Activated T-cell treated with anti-CD3 and anti-CD28 coated beads, Interleukin-2, amount 50 U/mL, for 72 hours (primary cell): Measurements from ENCODE around the gene COLEC12. TPM values are rescaled to one million over a fixed set of nuclear protein-coding genes. Genes with fewer than 3 reads are reported as not detected.
A peak's percentile ranks its signal among the peaks of the same experiment; 100 is the strongest.

ENCODE experiments used
- ATAC-seq, 2 donors: fragments of 150-1000 bp; cut with Tn5 transposase; replicated peaks in 1 of 2; 2 replicates each; pipeline ENCODE4 v1.10.0; 2021; ENCODE audit warnings: moderate library complexity in 2 of 2, mild to moderate bottlenecking in 1 of 2
- DNase-seq, 2 donors: peaks; one replicate each; pipeline ENCODE4 v3.0.0; 2021 to 2022; ENCODE audit warnings: mixed read lengths in 1 of 2
- H3K27ac Mint-ChIP-seq: one replicate; pipeline ENCODE4 v1.8.0; 2022; ENCODE audit warnings: mild to moderate bottlenecking, moderate library complexity, mixed read lengths
- H3K27me3 Mint-ChIP-seq: one replicate; pipeline ENCODE4 v1.8.0; 2022; ENCODE audit warnings: low read depth, mixed read lengths
- H3K36me3 Mint-ChIP-seq, 2 donors: one replicate each; pipeline ENCODE4 v1.8.0; 2022; ENCODE audit warnings: mixed read lengths in 2 of 2, mild to moderate bottlenecking in 1 of 2; ENCODE audit not compliant: insufficient read depth in 2 of 2
- H3K4me1 Mint-ChIP-seq: one replicate; pipeline ENCODE4 v1.8.0; 2022; ENCODE audit warnings: low read depth, mixed read lengths
- H3K4me3 Mint-ChIP-seq, 2 donors: one replicate each; pipeline ENCODE4 v1.8.0; 2022; ENCODE audit warnings: mild to moderate bottlenecking in 2 of 2, mixed read lengths in 2 of 2, moderate library complexity in 2 of 2
- H3K9me3 Mint-ChIP-seq, 2 donors: one replicate each; pipeline ENCODE4 v1.8.0; 2022; ENCODE audit warnings: mixed read lengths in 2 of 2
- total RNA-seq, 2 donors: library from RNA; stranded (reverse); gene quantifications; one replicate each; pipeline ENCODE4 v1.2.3, GENCODE V29; 2022

Gene COLEC12
- total RNA-seq, result under 1 TPM in 1 of 2 donors, not detected in 1; 0.05 TPM

DNA sequence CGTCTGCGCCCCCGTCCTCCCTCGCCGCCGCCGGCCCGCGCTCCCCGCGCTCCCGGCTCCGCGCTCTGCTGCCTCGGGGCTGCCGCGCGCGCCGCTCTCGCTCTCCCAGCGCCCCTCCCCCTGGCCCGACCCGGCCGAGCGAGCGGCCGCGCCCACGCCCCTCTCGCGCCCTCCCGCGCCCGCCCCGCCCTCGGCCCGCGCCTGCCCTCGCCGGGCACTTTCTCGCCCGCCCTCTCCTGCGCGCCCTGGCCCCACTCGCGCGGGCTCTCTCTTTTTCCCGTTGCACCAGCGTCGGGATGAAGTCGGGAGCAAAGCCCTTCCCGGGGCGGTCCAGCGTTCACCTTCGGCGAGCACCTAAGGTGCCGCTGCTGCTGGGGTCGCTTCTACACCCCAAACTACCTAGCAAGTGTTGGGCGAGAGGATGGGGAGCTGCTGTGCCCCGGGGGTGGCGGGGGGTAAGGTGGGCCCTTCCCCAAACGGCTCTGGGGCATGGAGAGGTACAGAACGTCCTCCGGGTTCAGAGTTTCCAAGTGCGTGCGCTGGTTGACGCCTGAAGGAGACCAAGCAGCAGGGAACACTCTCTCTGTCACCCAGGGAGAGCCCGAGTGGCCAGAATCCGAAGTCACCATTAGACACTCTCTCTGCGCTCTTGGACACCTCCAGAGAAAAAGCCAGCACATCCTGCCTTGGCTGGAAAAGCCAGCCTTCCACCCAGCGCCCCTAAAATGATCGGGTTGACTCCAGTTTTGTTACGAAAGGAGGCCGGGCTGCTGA, at the start of gene COLEC12:
Gene COLEC12 (minus strand): TSS at position 70 of the 774 bp plus-strand sequence. CDS start 187 bp downstream, outside the sequence.
- Mint-ChIP-seq H3K27me3 (peaks cover 45% of the 10 kb centered on the region), H3K4me3 (peak within 1 kb of the TSS; percentile 53 to 72), H3K36me3 (no peaks in the 10 kb centered on the region), H3K27ac (no peak within 1 kb of the TSS), H3K9me3 (no peaks in the 10 kb centered on the region), H3K4me1 (peaks cover 5% of the 10 kb centered on the region)
- ATAC-seq (no peak), DNase-seq (no peak)

DNA sequence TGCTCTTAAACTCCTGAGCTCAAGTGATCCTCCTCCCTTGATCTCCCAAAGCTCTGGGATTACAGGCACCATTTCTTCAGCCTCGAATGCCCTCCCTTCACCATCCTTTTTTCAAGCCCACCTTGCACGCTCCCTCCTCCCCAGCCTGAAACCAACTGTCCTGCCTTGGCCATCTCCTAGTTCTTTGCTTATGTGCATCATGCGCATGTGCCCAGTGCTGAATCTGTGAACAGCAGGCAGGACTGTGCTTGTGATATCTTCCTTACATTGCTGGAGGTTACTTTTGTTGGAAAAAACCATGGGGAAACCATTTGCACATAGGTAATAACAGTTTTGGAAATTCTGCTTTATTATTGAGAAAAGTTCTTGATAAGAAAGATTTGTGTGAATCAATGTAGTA, 49.5 kb upstream of the COLEC12 start:
- no peaks in the 10 kb centered on the region for H3K4me1 Mint-ChIP-seq
- no peak for ATAC-seq
- no peaks in the 10 kb centered on the region for H3K36me3 Mint-ChIP-seq
- no peak for DNase-seq
- H3K27ac Mint-ChIP-seq, result no peak overlapping the region
- H3K9me3 Mint-ChIP-seq, result peaks cover 0 to 1% of the 10 kb centered on the region in 2 donors
- no peak overlapping the region for H3K4me3 Mint-ChIP-seq
- H3K27me3 Mint-ChIP-seq, result peaks cover 6% of the 10 kb centered on the region

DNA sequence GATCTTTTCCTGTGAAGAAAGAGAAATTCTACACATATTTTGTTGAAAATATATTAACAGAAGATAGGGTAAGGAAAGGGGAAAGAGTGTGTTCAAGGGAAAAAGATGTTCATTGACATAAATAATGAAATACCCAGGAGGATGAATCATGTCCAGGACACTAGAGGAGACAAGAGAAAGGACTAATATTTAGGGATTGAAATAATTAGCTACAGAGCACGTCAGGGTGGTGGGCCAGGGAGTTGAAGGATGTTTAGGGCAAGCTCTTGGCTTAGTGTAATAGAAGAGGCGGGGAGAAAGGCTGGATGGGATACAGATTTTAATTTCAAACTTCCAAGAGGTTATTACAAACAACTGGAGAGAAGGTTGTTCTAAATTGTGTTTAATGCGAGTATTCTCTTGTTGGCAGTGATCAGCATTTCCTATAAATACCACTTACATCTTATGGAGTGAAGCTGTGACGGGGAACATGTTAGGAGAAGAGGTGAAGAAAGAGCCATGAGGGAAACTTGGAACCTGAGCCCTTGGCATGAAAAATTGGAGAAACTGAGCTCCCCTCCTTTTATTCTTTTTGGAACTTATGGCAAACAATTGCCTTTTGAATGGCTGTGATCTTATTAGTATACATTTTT, 43.1 kb upstream of the COLEC12 start:
- Mint-ChIP-seq H3K4me1 (no peaks in the 10 kb centered on the region), H3K4me3 (no peak overlapping the region), H3K36me3 (no peaks in the 10 kb centered on the region), H3K9me3 (peaks cover 0 to 1% of the 10 kb centered on the region in 2 donors), H3K27ac (no peak overlapping the region), H3K27me3 (peaks cover 7% of the 10 kb centered on the region)
- DNase-seq, result no peak
- no peak for ATAC-seq

DNA sequence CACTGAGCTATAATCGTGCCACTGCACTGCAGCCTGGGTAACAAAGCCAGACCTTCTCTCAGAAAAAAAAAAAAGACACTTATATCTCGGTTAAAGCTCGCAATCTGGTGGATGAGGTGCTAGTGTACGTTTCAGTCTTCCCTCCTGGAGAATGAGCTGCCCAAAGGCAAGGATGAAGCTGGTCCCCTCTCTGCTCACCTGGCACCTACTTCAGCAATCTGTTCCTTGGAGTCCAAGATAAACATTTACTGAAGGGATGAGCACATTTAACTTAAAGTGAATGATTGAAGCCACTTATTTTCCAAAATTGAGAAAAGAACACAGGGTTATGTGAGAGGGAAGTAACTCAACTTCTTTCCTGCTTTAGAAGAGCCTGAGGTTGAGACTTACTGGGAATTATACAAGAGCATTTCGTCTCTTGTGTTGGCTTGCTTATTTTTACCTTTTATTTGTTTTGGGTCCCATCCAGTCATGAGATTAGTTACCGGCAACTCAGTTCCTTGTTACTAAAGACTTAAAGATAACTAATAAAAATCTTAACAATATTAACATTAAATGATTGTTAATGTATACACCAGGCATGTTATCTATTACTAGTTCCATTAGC, 33.6 kb upstream of the COLEC12 start:
- peaks cover 2% of the 10 kb centered on the region in 2 donors for H3K36me3 Mint-ChIP-seq
- peaks cover 6% of the 10 kb centered on the region for H3K27me3 Mint-ChIP-seq
- no peak overlapping the region for H3K27ac Mint-ChIP-seq
- DNase-seq (no peak), ATAC-seq (no peak)
- H3K9me3 Mint-ChIP-seq, result no peaks in the 10 kb centered on the region
- no peaks in the 10 kb centered on the region for H3K4me1 Mint-ChIP-seq
- H3K4me3 Mint-ChIP-seq, result no peak overlapping the region

DNA sequence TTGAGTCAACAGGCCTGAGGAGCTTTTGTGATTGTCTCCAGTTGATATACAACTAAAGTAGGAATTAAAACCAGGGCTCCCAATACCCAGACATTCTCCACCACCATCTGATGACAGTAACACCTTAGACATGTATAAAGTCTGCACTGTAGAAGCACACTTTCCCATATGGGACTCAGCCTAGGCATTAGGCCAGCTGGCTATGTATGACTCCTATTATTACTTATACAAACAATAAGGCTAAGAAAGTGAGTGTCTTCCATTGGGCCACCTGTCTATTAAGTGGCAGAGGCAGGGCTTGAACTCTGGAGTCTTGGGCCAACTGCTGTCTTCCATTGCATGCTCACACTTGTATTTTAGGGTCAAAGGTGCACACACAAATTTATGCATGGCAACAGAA, 32.1 kb upstream of the COLEC12 start:
- ATAC-seq, result no peak
- Mint-ChIP-seq H3K27ac (no peak overlapping the region), H3K27me3 (peaks cover 6% of the 10 kb centered on the region), H3K4me1 (no peaks in the 10 kb centered on the region), H3K4me3 (no peak overlapping the region), H3K9me3 (no peaks in the 10 kb centered on the region), H3K36me3 (peaks cover 2% of the 10 kb centered on the region in 2 donors)
- DNase-seq, result no peak

DNA sequence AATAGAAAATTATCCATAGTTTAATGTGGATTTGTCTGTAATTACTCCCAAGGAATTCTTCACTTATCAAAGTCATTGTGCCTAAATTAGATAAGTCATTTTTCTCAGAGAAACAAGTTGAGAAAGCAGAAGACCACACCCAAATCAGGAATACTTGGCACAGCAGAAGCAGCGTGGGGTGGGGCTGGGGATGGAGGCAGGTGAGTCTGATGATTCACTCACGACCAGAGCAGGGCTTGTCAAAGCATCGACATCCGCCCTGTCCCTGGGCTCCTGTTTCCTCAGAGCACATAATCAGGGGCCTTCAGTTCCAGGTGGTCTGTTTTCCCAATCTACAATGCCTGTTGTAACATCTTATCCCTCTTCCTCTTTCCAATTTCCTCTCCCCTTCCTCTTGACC, 31.5 kb upstream of the COLEC12 start:
- H3K27ac Mint-ChIP-seq, result no peak overlapping the region
- no peak for DNase-seq
- ATAC-seq, result no peak
- H3K9me3 Mint-ChIP-seq, result no peaks in the 10 kb centered on the region
- peaks cover 6% of the 10 kb centered on the region for H3K27me3 Mint-ChIP-seq
- H3K36me3 Mint-ChIP-seq, result peaks cover 2% of the 10 kb centered on the region in 2 donors
- no peak overlapping the region for H3K4me3 Mint-ChIP-seq
- H3K4me1 Mint-ChIP-seq, result no peaks in the 10 kb centered on the region

DNA sequence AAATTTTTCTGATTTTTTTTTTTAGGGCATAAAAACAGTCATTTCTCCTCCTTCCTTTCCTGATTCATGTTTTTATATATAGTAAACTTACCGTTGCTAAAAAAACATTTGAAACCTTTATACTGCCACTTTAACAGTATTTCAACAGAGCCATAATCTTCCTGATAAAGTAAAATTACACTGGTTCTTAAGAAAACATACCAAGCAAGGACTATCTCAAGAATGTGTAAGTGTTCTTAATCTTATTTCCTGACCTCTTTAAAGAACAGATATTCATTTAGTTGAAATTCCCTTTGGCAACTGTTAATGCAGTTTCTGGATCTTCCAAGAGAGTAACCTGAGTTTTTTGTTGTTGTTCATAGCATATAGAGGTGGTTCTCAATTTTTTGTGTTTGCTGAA, 26.6 kb upstream of the COLEC12 start:
- Mint-ChIP-seq H3K4me1 (no peaks in the 10 kb centered on the region), H3K27ac (no peak overlapping the region), H3K4me3 (no peak overlapping the region), H3K36me3 (no peaks in the 10 kb centered on the region), H3K9me3 (no peaks in the 10 kb centered on the region), H3K27me3 (peaks cover 12% of the 10 kb centered on the region)
- no peak for ATAC-seq
- no peak for DNase-seq

DNA sequence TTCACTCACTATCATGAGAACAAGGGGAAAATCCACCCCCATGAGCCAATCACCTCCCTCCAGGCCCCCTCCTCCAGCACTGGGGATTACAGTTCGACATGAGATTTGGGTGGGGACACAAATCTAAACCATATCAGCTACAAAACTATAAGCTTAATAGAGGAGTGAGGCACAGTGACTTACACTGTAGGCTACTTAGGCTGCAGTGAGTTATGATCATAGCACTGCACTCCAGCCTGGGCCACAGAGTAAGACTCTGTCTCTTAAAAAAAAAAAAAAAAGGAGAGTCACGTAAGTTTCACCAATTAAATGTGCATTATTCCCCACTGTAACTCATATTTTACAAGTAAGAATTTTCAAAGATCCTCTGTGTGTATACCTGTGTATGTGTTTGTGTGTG, 26.2 kb upstream of the COLEC12 start:
- DNase-seq (no peak), ATAC-seq (no peak)
- H3K9me3 Mint-ChIP-seq, result no peaks in the 10 kb centered on the region
- peaks cover 12% of the 10 kb centered on the region for H3K27me3 Mint-ChIP-seq
- no peaks in the 10 kb centered on the region for H3K36me3 Mint-ChIP-seq
- H3K4me3 Mint-ChIP-seq, result no peak overlapping the region
- H3K27ac Mint-ChIP-seq, result no peak overlapping the region
- no peaks in the 10 kb centered on the region for H3K4me1 Mint-ChIP-seq

DNA sequence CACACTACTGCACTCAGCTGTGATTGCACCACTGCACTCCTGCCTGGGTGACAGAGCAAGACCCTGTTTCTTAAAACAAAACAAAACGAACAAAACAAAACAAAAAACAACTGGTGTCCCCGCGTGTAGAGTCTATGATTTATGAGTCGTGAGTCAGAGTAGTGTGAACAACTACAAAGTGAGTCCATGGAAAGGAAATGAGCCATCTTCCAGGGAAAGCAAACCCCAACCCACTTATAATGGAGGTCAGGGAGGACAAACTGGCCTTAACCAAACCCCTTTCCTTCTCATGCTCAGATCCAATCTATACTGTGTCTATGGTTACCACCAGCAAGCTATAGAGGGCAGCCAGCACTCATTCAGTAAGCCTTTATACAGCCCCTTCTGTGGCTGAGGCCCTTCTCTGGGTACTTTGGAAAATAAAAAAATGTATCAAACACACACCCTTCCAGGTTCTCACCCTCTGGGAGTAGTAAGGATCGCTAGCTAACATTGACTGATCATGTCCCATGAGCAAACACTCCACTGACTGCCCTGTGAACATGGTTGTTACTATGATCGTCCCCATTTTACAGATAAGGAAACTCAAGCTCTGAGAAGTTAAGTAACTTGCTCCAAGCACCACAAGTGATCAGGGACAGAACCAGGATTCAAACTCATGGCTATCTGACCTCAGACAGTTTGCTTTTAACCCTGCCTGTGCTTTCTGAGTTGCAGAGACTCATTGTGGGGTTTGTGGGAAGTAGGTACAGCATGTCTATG, 24.7 kb upstream of the COLEC12 start:
- no peak overlapping the region for H3K27ac Mint-ChIP-seq
- ATAC-seq (peak in 1 of 2 donors; percentile 50), DNase-seq (no peak)
- H3K4me1 Mint-ChIP-seq, result no peaks in the 10 kb centered on the region
- H3K27me3 Mint-ChIP-seq, result peaks cover 7% of the 10 kb centered on the region
- H3K9me3 Mint-ChIP-seq, result no peaks in the 10 kb centered on the region
- H3K4me3 Mint-ChIP-seq, result no peak overlapping the region
- H3K36me3 Mint-ChIP-seq, result no peaks in the 10 kb centered on the region

DNA sequence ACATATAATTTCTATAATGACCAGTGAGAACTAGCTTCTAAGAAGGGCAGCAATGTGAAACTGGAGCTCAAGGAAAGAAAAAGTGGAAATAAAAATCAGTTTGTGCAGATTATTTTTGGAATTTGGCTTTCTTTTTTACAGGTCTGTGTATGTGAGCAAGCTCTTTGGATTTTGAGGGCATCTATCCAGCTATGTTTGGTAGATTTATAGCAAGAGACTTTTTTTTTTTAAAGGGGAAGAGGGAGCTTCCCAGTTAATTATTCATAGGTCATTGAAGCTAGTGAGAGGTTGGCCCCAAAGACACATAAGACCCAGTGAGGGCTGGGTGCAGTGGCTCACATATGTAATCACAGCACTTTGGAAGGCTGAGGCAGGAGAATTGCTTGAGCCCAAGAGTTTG, 24.0 kb upstream of the COLEC12 start:
- Mint-ChIP-seq H3K36me3 (no peaks in the 10 kb centered on the region), H3K27ac (no peak overlapping the region), H3K4me3 (no peak overlapping the region), H3K9me3 (no peaks in the 10 kb centered on the region), H3K27me3 (peaks cover 6% of the 10 kb centered on the region), H3K4me1 (no peaks in the 10 kb centered on the region)
- ATAC-seq (no peak), DNase-seq (no peak)

DNA sequence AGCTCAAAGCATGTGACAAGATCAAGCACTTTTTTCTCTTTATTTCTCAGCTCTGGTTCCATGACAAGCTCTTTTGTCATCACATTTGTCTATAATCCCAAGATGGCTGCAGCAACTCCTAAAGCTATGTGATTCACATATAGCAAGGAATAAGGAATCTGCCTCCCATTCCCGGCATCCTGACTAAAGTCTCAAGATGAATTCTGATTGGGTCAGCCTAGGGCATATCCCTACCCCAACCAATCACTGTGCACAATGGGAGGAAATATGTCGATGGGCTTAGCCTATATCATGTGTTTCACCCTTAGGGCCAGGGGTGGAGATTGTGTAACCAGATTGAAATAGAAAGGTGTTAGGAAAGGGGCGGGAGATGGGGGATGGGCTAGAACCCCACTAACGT, 23.1 kb upstream of the COLEC12 start:
- H3K4me1 Mint-ChIP-seq, result peaks cover 7% of the 10 kb centered on the region
- DNase-seq, result no peak
- peaks cover 6% of the 10 kb centered on the region for H3K27me3 Mint-ChIP-seq
- no peaks in the 10 kb centered on the region for H3K36me3 Mint-ChIP-seq
- no peaks in the 10 kb centered on the region for H3K9me3 Mint-ChIP-seq
- no peak overlapping the region for H3K4me3 Mint-ChIP-seq
- no peak overlapping the region for H3K27ac Mint-ChIP-seq
- no peak for ATAC-seq

DNA sequence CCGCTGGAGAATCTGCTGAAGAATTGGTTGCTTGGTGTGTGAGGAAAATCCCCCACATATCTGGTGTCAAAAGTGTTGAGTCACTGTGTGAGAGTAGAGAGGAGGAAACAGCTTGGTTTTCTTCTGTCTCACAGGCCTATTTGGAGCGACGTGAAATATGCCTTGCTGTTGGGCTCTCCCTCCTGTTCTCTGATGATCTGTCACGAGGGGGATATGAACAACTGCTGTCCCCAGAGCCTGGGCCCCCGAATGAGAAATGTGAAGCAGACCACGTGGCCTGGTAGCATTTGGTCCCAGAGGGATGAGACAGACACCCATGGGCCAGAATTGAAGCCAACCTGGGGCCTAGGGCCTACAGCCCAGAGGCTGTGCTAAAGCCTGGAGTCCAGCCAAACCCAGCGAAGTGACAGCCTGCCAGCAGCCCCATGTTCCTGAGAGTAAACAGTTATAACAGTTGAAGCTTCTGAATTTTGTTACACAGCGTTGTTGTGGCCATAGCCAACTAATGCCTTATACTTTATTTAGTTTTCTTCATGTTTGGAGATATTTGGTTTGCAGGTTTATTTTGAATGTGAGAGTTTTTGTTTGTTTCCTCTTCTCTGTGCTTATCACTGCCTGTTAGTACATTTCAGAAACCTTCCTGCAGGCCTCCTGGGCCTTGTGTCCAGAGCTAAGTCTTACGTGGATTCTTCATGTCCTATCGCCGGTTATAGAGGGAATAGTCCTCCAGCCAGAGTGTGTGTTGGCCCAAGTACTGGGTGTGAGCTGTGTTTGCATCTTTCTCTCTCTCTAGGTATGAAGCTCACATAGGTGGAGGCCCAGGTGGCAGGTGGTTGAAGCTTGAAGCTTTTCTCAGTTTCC, 18.7 kb upstream of the COLEC12 start:
- peaks cover 0 to 8% of the 10 kb centered on the region in 2 donors for H3K36me3 Mint-ChIP-seq
- ATAC-seq, result peak; percentile 76 to 92

More for the DNA sequence above, 18.7 kb upstream of the COLEC12 start:
- H3K4me3 Mint-ChIP-seq, result no peak overlapping the region
- H3K9me3 Mint-ChIP-seq, result peaks cover 3% of the 10 kb centered on the region in 2 donors
- H3K27ac Mint-ChIP-seq, result no peak overlapping the region
- H3K27me3 Mint-ChIP-seq, result no peaks in the 10 kb centered on the region
- H3K4me1 Mint-ChIP-seq, result peaks cover 9% of the 10 kb centered on the region
- peak in 1 of 2 donors; percentile 14 for DNase-seq
